ENCODE results near the gene PPT2.
"Not testable (repeated sequence)": the region's sequence is repeated elsewhere in the genome, so short reads cannot be mapped to it uniquely, and the experiment has no call there.

PPT2 gene

DNA sequence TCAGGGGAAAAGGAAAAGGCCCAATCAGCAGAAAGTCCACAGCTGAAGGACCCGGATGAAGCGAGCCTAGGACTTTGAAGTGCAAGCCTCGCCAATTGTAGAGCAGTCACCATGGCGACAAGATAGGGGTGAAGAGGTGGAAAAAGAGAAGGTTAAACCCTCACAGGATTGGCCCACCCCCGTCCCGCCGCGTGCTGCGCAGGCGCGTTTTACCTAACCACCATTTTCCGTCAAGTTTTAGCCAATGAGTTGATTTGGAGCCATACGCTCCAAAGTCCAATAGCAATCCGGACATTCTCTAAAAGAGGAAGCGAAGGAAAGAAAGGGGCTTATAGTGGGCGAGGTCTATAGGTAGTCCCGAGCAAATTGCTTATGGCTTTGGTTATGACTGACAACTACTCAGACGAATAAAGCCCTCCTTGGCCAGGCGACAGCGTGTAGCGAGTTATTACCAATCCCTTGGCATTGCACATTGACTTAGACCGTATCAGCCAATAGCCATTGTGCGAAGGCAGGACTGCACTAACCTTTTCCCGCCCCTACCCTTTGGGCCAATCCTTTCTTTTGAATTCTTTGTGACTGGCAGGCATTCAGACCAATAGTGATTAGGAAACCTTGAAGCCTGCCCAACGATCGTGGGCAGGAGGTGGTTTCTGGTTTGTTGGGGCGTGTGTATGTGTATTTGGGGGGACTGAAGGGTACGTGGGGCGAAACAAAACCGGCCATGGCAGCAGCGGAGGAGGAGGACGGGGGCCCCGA is 24.0 kb downstream of the PPT2 start, which contains the start of gene RNF5:
Gene RNF5 (plus strand): TSS at position 618 of the 759 bp plus-strand sequence. CDS start 107 bp downstream, at position 725.
- DNase-seq = peak; percentile 87

DNA sequence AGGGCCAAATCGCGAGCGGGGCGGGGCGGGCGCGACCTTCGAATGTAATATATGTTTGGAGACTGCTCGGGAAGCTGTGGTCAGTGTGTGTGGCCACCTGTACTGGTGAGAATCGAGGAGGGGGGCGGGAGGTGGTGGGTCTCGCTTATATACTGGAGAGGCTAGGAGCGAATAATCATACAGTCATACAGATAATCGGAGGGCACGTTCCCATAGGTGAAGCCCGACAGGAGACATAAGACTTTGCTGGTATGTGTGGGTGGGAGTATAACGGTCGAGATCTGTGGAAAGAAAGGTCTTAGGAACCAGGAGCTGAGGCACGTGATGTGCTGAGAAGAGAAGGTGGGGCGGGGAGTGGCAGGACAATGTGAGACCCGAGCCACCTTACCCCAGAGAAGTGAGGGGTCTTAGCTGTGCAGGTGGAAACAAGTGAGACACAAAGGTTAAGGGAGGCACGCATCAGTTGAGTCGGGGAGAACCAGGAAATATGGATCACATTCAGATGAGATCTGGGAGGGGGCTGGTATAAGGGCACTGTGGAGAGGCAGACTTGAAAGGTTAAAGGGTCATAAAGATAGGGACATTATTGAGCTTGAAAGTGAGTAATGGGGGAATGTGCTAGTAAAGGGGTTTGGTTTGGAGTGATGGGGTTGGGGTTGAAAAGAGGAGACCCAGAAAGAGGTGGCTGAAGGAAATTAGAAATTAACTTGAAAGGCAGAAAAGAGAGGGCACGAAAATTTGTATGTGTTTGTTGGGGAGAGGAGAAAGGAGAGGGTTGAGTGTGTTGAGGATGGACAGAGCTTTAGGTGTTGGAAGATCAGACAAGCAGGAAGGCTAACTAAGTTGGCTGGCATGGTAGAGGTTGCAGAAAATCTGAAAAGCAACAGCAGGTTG is 24.9 kb downstream of the PPT2 start:
- no peak for DNase-seq

DNA sequence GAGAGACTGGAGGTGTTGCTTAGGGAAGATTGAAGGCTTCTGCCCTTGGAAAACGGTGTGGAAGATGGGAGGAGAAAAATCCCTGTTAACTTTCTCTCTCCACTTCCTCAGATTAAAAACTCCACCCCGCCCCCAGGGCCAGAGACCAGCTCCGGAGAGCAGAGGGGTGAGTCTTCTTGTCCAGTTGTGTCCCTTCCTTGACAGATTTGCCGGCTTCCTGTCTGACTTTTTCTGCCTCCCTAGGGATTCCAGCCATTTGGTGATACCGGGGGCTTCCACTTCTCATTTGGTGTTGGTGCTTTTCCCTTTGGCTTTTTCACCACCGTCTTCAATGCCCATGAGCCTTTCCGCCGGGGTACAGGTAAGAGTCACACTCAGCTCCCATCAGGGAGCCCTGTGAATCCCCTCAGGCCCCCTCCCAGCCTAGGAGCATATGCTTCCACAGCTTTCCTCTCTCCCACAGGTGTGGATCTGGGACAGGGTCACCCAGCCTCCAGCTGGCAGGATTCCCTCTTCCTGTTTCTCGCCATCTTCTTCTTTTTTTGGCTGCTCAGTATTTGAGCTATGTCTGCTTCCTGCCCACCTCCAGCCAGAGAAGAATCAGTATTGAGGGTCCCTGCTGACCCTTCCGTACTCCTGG is 25.9 kb downstream of the PPT2 start:
- DNase-seq = no peak

DNA sequence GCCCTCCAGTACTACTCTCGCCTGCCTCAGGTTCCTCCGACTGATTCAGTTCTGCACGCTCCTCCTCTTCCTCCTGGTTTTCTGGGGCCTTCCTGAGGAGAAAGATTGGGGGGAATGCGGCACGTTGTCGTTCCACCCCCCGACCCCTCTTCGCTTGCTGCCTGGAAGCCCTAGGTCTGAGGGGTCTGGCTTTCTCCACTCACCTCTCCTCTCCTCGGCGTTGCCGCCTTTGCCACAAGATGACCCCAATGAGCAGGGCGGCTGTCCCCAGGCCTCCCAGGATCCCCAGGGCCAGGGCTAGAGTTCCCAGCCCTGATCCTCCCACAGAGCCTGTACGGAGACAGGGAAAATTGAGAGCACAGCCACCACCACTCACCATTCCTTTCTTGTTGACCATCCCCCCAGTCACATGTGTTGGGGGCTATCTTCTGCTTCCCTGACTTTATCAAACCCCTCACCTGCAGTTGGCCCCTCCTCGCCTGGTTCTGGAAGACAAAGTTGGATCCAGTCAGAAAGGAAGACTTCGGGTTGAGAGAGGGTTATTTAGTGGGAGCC is 27.3 kb downstream of the PPT2 start:
- DNase-seq = no peak

DNA sequence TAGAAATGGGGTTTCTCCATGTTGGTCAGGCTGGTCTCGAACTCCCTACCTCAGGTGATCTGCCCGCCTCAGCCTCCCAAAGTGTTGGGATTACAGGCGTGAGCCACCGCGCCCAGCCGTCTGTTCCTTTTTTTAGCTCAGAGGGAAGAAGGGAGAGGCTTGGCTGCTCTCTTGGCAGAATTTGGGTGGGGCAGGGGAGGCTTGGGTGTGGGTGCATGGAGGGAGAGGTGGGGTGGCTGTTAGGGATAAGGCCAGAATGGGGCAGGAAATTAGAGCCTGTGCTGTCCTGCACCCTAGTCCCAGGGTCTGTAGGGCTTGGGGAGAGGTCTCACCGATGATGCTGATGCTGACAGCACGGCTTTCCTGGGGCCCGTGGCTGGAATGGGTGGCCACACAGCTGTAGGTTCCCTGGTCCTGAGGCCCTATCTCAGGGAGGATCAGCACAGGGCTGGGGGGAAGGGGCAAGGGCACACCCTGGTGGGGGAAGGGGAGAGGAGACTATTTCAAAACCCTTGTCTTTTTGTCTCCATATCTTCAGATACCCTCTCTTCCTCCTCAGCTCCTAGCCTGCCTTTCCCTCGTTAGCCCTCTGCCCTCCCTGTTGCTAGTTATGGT is 28.1 kb downstream of the PPT2 start:
- DNase-seq = no peak

DNA sequence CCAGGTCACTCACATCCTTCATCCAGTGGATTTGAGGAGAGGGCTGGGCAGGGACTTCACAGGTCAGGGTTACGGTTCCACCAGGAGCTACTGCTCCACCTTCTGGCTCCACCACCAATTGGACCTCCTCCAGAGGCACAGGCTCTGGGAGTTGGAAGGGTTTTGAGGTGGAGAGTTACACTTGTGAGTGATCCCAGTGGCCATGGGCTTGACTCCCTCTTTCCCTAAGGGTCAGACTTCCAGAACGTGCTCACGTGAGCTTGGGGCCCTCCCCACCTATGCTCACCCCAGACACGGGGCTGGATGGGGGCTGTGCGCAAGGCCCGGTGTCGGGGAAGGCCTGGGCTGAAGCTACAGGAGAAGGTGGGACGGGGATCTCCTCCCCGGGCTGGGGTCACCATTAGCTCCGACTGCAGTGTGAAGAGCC is 28.6 kb downstream of the PPT2 start:
- DNase-seq = no peak

DNA sequence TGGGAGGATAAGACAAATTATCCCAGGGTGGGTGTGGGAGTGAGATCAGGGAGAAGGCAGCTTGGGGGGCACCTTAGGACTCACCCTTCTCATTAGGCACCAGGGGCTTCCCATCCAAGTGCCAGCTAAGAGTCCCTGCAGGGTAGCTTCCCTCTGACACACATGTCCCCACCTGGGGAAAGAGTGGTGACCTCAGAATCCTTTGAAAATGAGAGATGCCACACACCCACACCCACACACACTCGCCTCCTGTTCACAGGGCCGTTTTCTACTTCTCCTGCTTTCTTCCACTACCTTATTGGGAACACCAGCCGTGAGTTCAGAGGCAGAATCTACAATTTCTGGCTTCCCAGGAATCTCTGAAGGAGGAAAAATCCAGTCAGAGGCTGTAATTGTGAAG is 29.1 kb downstream of the PPT2 start:
- no peak for DNase-seq

DNA sequence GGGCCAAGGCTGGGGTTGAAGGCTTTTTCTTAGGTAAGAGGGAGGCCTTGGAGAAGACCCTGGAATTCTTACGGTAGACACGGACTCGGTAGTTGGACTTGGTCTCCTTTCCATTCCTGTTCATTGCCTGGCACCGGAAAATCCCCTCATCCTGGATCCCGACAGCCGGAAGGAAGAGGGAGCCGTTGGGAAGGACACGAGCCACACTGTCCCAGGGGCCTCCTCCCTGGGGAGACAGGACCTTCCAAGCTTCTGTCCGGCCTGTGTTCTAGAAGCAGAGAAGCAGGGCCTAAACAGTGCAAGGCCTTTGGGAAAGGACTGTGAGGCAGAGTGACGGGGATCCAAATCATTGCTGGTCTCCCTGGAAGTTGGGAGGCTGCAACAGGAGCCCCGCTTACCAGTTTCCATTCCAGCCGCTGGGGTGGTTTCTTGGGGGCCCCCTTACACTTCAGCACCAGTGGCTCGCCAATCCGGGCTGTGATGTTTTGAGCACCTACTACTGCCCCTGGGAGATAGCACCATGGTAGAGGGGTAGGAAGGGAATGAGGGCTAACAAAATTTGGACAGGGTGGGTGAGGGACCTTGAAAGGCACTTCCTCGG is 29.6 kb downstream of the PPT2 start:
- no peak for DNase-seq

DNA sequence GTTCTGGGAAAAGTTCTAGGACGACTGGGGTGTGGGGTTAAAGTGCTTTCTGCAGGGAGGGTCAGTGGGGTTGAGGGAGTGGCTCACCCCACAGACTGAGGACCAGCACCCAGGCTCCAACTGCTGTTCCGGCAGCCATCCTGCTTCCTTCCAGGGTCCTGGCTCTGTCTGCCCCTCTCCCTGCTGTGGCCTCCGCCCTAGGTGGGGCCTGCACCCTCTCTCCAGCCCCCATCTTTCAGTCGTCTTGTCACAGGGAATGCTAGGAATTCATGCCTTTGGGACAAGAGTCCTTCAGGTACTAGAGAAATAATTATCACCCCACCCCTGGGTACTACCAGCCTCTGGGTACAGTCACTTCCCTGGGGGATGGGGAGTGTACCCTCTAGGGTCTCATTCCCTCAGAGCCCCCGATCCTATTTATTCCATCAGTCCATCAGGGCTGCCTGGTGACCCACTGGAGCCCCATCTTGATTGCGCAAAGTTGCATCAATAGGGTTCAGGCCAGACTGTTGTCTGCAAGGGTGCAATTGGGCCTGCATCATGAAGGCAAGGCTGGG is 30.2 kb downstream of the PPT2 start, which contains the start of gene AGER:
Gene AGER (minus strand): TSS at position 170 of the 557 bp plus-strand sequence. CDS start 31 bp downstream, at position 139.
- DNase-seq = no peak

DNA sequence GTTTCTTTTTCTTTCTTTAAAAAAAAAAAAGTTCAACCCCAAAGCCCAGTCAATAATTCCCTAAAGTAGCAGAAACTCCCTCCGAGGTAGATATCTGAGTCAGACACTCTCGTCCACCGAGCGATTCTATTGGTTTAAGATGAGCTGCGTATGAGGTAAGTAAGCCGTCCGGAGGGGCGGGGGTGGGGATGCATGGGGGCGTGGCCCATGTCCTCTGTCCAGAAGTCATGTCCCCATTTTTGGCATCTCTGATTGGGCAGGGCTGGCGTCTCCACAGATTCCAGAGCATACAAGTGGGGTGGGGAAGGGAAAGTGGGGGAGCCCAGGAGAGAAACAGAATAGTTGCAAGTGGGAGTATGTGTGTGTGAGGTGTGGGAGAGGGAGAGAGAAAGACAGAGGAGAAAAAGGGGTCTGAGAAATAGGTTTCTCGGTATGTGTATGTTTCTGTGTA is 31.8 kb downstream of the PPT2 start:
- peak; percentile 43 for DNase-seq

DNA sequence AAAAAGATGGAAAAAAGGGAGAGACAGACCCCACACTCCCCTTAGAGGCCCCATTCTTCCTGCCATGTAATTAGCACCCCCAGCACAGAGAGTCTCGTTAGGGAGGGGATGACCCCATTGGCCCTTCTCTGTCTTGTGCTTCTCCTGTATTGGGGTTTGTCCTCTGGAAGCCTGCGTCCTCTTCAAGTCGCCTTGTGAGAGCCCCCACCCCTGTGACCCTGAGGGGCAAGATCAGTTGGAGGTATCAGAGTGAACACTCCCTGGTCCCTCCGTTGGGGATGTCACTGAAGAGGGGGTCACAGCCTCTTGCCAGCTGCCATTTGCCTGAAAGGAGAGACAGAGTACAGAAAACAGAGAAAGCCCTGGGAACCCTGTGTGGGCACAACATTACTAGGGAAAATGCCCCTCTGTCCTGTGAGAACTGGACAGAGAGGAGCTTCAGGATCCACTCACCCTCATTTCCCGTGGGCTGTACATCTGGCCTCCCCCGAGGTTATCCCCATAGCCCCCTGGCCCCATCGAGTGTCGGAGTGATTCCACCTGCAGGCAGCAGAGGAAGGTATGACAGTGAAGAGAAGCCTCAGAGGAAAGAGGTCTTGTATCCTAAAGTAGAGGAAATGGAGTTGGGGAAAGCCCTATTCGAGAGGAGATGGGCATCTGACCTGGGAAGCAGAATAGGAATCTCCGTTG is 32.4 kb downstream of the PPT2 start:
- not testable (repeated sequence) for DNase-seq

DNA sequence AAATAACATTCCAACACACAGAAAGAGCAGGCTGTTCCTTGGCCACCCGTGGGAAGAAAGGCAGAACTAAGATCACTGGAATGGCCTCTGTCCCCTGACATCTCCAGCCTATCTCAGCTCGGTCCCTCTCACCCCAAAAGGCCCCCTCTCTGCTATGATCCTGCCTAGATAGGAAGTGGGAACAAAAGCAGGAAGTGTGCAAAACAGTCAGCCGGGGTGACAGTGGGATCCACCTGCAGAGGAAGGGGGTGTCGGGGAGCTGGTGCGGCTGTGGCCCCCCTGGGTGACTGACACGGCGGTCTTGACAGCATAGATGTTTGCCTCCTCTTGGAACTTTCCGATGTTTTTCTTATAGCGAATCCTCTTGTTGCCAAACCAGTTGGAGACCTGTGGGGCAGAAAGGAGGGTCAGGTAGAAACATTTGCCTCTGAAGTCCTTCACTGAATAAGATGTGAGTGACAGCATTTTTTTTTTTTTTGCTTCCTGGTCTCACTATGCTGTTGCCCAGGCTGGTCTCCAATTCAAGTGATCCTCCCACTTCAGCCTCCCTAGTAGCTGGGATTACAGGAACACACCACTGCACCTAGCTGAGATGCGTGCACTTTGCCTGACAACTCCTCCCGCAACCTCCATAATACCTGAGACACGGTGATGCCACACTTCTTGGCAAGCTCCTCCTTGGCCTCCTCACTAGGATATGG is 33.2 kb downstream of the PPT2 start:
- no peak for DNase-seq

DNA sequence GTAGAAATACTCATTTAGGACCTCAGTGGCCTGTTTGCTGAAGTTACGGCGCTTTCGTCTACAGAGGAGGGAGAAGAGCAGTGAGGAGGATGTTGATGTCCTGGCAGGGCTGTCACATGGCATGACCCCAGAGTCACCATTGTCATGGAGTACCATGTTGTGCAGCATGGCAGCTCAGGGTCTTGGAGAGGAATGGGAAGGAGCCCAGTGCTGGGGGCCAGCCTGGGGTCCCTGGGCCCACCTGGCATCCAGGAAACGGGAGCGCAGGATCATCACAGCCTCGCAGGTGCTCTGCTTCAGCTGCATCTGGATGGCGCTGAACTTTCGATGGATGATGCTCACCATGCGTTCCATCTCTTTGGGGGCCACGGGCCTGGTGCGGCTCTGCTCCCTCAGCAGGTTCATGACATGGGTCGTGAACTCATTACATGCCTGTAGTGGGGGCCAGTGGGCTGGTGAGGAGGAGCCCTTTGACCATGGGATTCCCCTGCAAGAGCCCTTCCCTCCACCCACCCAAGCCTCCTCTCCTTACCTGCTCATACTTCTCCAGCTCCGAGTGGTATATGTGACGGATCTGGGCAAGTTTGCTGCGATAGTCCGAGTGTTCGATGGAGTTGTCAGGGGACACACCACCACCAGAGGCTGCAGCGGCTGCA is 33.9 kb downstream of the PPT2 start:
- DNase-seq = not testable (repeated sequence)

DNA sequence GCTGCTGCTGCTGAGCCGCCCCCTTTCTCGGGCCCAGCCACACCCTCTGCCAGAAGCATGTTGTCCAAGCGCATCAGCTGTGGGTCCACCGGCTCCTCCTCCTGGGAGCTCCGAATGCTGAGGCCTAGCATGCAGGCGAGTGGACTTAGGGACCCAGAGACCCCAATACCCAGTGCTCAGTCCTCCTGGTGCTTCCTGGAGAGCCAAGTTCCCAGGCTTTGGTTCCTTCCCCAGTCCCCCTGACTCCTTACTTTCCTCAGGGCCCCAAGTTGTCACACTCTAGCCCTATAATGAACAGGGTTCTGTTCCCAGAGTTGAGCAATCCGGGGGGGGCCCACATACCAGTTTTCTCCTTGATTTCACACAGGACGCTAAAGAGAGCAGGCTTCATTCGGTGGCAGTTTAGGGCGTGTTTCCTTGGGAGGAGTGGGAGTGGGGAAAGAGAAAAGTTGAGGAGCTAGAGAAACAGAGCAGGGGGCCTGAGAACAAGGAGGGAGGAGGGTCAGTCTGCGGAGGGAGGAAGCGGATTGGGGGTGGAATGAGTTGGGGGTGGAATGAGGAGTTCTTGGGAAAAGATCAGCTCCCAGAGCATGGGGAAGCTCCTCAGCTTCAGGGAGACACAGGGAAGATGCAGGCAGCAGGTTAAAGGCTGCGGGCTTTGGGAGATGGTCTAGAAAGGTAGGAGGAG is 34.6 kb downstream of the PPT2 start:
- no peak for DNase-seq

DNA sequence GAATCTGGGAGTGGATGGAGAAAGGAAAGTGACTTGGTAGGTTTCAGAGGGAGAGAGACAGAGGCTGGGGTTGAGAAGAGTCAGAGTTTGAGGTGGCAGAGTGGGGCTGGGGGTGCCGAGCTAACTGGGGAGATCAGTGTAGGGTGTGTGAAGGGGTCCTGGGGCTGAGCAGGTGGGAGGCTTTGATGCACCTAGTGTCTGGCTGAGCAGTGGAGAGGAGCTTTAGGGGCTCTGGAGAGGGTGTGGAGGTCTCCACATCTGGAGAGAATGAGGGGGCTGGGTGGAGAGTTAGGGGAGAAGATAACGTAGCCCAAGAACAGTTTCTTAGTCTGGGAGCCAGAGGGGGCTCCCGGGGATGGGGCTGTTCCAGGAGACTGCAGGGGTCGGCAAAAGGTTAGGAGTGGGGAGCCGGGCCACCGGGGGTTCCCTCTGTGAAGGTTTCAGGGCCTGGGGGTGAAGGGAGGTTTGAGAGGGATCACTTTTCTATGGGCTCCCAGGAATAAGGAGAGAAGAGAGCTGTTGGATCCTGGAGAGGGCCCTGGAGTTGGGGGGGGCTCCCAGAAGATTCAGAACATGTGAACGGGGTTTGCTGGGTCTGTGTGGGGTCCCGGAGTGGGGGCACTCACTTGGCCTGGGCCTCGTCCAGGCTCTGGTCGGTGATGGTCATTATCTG is 35.3 kb downstream of the PPT2 start:
- DNase-seq = no peak

DNA sequence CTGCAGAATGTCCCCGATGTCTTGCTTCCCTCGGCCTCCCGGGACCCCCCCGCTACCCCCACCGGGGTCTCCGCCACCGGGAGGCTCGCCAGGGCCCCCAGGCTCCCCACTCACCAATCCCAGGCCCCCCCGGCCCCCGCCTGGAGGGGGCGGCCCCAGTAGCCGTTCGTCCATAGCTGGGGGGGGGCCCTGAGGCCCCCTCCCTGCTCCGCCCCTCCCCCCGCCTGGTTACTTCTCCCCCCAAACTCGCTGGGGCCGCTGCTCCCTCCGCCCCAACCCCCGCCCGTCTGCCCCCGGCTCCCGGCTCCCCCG is 35.8 kb downstream of the PPT2 start:
- DNase-seq = no peak

DNA sequence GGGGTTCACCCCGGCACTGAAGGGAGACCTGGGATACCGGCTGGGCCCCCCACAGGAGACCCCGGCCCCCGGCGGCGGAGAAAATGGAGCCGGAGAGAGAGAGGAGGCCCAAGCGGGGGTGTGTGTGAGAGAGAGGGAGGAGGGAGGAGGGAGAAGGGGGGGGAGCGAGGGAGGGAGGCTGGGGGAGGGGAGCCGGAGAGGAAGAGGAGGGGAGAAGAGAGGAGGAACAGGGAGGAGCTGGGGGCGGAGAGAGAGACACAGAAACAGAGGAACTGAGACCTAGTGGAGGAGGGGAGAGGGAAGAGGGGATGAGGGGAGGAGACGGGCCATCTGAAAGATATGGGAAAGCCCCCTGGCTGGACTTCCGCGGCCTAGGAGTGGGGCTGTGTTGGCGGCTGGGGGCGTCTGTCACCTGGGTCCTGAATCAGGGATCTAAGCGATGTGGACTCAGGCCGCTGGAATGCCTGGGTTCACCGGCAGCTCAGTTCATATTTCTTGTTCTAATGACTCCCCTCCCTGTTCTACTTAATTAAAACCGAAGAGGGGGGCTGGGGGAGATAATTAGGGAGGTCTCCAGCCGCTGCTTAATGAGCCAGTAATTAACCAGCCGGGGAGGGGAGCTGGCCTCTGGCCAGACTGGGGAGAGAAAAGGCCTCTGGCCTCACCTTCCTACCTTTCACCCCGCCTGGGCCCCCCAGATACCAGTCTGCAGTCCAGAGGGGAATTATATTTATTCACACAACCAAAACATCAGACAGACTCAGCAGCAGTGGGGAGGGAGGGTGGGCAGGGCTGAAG is 36.3 kb downstream of the PPT2 start, which contains the start of gene PBX2:
Gene PBX2 (minus strand): TSS at position 149 of the 798 bp plus-strand sequence. CDS start 287 bp downstream, outside the sequence.
- peak; percentile 83 for DNase-seq

Measured in activated CD8-positive, alpha-beta memory T cell treated with anti-CD3 and anti-CD28 coated beads, Interleukin-2, amount 50 U/mL, for 4 hours (primary cell).